ENCODE data around the gene VCPKMT.
"Not testable (repeated sequence)": the region's sequence is repeated elsewhere in the genome, so short reads cannot be mapped to it uniquely, and the experiment has no call there.

The VCPKMT gene

GRCh38 chr14:50092006-50092555 is 24.3 kb downstream of the VCPKMT start:
- no peak for DNase-seq

GRCh38 chr14:50091240-50091913 is 25.0 kb downstream of the VCPKMT start:
- no peak for DNase-seq

GRCh38 chr14:50089208-50089607 is 27.2 kb downstream of the VCPKMT start:
- DNase-seq = no peak

GRCh38 chr14:50088731-50089130 is 27.6 kb downstream of the VCPKMT start:
- no peak for DNase-seq

- DNase-seq = no peak
Measured at GRCh38 chr14:50088117-50088515, 28.3 kb downstream of the VCPKMT start.

GRCh38 chr14:50087341-50088116 is 28.8 kb downstream of the VCPKMT start:
- no peak for DNase-seq

GRCh38 chr14:50086321-50086711 is 30.1 kb downstream of the VCPKMT start:
- no peak for DNase-seq

- peak; percentile 74 for DNase-seq
Measured at GRCh38 chr14:50085570-50086320, 30.6 kb downstream of the VCPKMT start.

GRCh38 chr14:50084666-50085065 is 31.7 kb downstream of the VCPKMT start:
- no peak for DNase-seq

- DNase-seq = no peak
Measured at GRCh38 chr14:50083467-50084337, 32.7 kb downstream of the VCPKMT start.

- no peak for DNase-seq
Measured at GRCh38 chr14:50082784-50083466, 33.4 kb downstream of the VCPKMT start.

- no peak for DNase-seq
Measured at GRCh38 chr14:50082308-50082742, 34.0 kb downstream of the VCPKMT start.

GRCh38 chr14:50079103-50079502 is 37.3 kb downstream of the VCPKMT start:
- DNase-seq = not testable (repeated sequence)

GRCh38 chr14:50073663-50074062 is 42.7 kb downstream of the VCPKMT start:
- DNase-seq = not testable (repeated sequence)

GRCh38 chr14:50072395-50072794 is 44.0 kb downstream of the VCPKMT start:
- DNase-seq = no peak

- DNase-seq = no peak
Measured at GRCh38 chr14:50070840-50071548, 45.4 kb downstream of the VCPKMT start.

GRCh38 chr14:50070230-50070629 is 46.1 kb downstream of the VCPKMT start:
- DNase-seq = no peak

- no peak for DNase-seq
Measured at GRCh38 chr14:50069325-50069724, 47.0 kb downstream of the VCPKMT start.

- no peak for DNase-seq
Measured at GRCh38 chr14:50068496-50068895, 47.9 kb downstream of the VCPKMT start.

GRCh38 chr14:50067723-50068495 is 48.5 kb downstream of the VCPKMT start:
- DNase-seq = peak; percentile 38
